Panc1 (cell line): ENCODE data around the gene DNAL1. TPM values are rescaled to one million over a fixed set of nuclear protein-coding genes. Genes with fewer than 3 reads are reported as not detected.

Experiments used
- ATAC-seq: fragments of 200-7000 bp; cut with Tn5 transposase; 2 replicates; pipeline ENCODE4 v1.9.1; 2020; ENCODE audit warnings: mild to moderate bottlenecking, moderate library complexity
- BruUV-seq: library from RNA; stranded (reverse); fragments of 400-500 nt; replicated peaks from 2 replicates; lab custom pipeline; 2021; lab: Mats Ljungman, UMichigan
- CTCF ChIA-PET: fragments of 300-600 bp; sonication (Branson Sonifier 250); formaldehyde crosslinking; loops from one replicate; lab custom pipeline; 2022; ENCODE audit warnings: antibody characterized with exemption; lab: Charles Lee
- POLR2A ChIA-PET: fragments of 300-600 bp; sonication (Branson Sonifier 250); formaldehyde crosslinking; loops from one replicate; lab custom pipeline; 2022; ENCODE audit warnings: antibody characterized with exemption; lab: Charles Lee
- DNase-seq: peaks from one replicate; pipeline ENCODE4 v3.0.0-alpha.2; 2010; ENCODE audit warnings: low read depth, low spot score
- H3K27ac ChIP-seq: 2 replicates; pipeline ENCODE4 v1.5.1; 2011; ENCODE audit warnings: mild to moderate bottlenecking, low read length, inconsistent platforms
- H3K27me3 ChIP-seq: fragments of 200-500 bp; sonication (Bioruptor generic); 2 replicates; pipeline ENCODE4 v1.6.0; 2014; ENCODE audit warnings: low read length, inconsistent platforms; ENCODE audit not compliant: control insufficient read depth, insufficient read depth
- H3K36me3 ChIP-seq: fragments of 200-500 bp; sonication (Bioruptor generic); 2 replicates; pipeline ENCODE4 v1.5.1; 2014; ENCODE audit warnings: inconsistent platforms, mild to moderate bottlenecking, low read length, moderate library complexity; ENCODE audit not compliant: control insufficient read depth, insufficient read depth
- H3K4me1 ChIP-seq: 2 replicates; pipeline ENCODE4 v1.5.1; 2011; ENCODE audit warnings: inconsistent platforms, mild to moderate bottlenecking, low read length, moderate library complexity; ENCODE audit not compliant: control insufficient read depth, insufficient read depth
- H3K4me3 ChIP-seq, 2 experiments: 2 replicates each; pipeline ENCODE4 v1.5.1; 2011 to 2012; ENCODE audit warnings: low read depth in 2 of 2, low read length in 2 of 2, mild to moderate bottlenecking in 2 of 2, inconsistent platforms in 1 of 2, moderate library complexity in 1 of 2
- H3K9me3 ChIP-seq: fragments of 200-500 bp; sonication (Bioruptor generic); 2 replicates; pipeline ENCODE4 v1.5.1; 2014; ENCODE audit warnings: low read depth, mild to moderate bottlenecking, inconsistent platforms, low read length, moderate library complexity; ENCODE audit not compliant: control insufficient read depth, insufficient read depth
- CTCF ChIP-seq: fragments of 450-650 bp; IDR thresholded peaks from 2 replicates; pipeline ENCODE4 v1.5.1; 2017; ENCODE audit warnings: mild to moderate bottlenecking
- POLR2AphosphoS5 ChIP-seq: IDR thresholded peaks from 2 replicates; pipeline ENCODE4 v1.6.1; 2012; ENCODE audit warnings: mild to moderate bottlenecking, low read depth, low read length, moderate library complexity
- REST ChIP-seq, 2 experiments: IDR thresholded peaks; 2 replicates each; pipeline ENCODE4 v1.6.1; 2011 to 2012; ENCODE audit warnings: low read depth in 2 of 2, control low read depth in 1 of 2, low read length in 1 of 2, mild to moderate bottlenecking in 1 of 2, moderate library complexity in 1 of 2; ENCODE audit not compliant: insufficient read depth in 1 of 2
- SIN3A ChIP-seq: IDR thresholded peaks from 2 replicates; pipeline ENCODE4 v1.6.1; 2012; ENCODE audit warnings: low read depth, mild to moderate bottlenecking, low read length, moderate library complexity, borderline replicate concordance; ENCODE audit not compliant: insufficient read depth
- TCF7L2 ChIP-seq: IDR thresholded peaks from 2 replicates; pipeline ENCODE4 v1.6.1; 2011; ENCODE audit warnings: mild to moderate bottlenecking, low read depth, low read length, inconsistent platforms
- in situ Hi-C: cut with HindIII; loops from 2 replicates; pipeline ENCODE4 v1.10.0; 2016; ENCODE audit warnings: low sequenced_read_pairs, low pct_unique_long_range_greater_than_20kb
- intact Hi-C: fragments of 100-400 bp; cut with micrococcal nuclease; formaldehyde crosslinking; loops from one replicate; pipeline ENCODE4 v1.10.0; 2022; ENCODE audit not compliant: unreplicated experiment
- total RNA-seq: library from RNA; stranded (reverse); gene quantifications from one replicate; pipeline ENCODE4 v1.2.1, GENCODE V29; 2021; ENCODE audit not compliant: unreplicated experiment

DNAL1 gene
- total RNA-seq, 1 experiment from 2014 or later, result 15.2 TPM

GRCh38 chr14:73623504-73624054, 21.2 kb upstream of the DNAL1 start:
- in situ Hi-C loops (no loop called here), intact Hi-C loops (no loop called here)
- H3K4me3 ChIP-seq, result no peak overlapping the region
- no peaks in the 10 kb centered on the region for H3K27me3 ChIP-seq
- no TSS peak for BruUV-seq
- CTCF ChIA-PET, result no interaction called here
- no peak overlapping the region for H3K27ac ChIP-seq
- TF ChIP-seq CTCF (no peak), POLR2AphosphoS5 (no peak), SIN3A (no peak), REST (IDR thresholded peaks at IDR 0.05; ENCODE audit: insufficient read depth in 1 of 2, low read depth in 2 of 2, low read length in 1 of 2) (no peak), TCF7L2 (no peak)
- POLR2A ChIA-PET, result no interaction called here
- no peak for ATAC-seq
- no peaks in the 10 kb centered on the region for H3K9me3 ChIP-seq
- DNase-seq, result no peak
- no peaks in the 10 kb centered on the region for H3K36me3 ChIP-seq
- H3K4me1 ChIP-seq, result no peaks in the 10 kb centered on the region

- Histone ChIP-seq H3K4me1 (no peaks in the 10 kb centered on the region), H3K9me3 (no peaks in the 10 kb centered on the region), H3K27ac (no peak overlapping the region), H3K27me3 (no peaks in the 10 kb centered on the region), H3K36me3 (no peaks in the 10 kb centered on the region), H3K4me3 (no peak overlapping the region)
- intact Hi-C loops, result no loop called here
- ChIA-PET CTCF (no interaction called here), POLR2A (no interaction called here)
- no peak for ATAC-seq
- BruUV-seq, result no TSS peak
- TF ChIP-seq CTCF, result no peak
- no peak for TF ChIP-seq TCF7L2
- no peak for TF ChIP-seq SIN3A
- TF ChIP-seq REST (IDR thresholded peaks at IDR 0.05; ENCODE audit: insufficient read depth in 1 of 2, low read depth in 2 of 2, low read length in 1 of 2), result no peak
- no peak for TF ChIP-seq POLR2AphosphoS5
- in situ Hi-C loops, result no loop called here
- no peak for DNase-seq
These were observed 19.1 kb upstream of the DNAL1 start for GRCh38 chr14:73625706-73626105.
